ENCODE results near the gene ANXA6. TPM values are rescaled to one million over a fixed set of nuclear protein-coding genes. Genes with fewer than 3 reads are reported as not detected.

Gene ANXA6
- total RNA-seq, 2 donors from 2014 or later: 328 to 430 TPM

- intact Hi-C loops (cut with DNase I): loop anchor here in 1 of 2 donors (5.0 kb wide), 1 partner anchor 1741 kb away; no protein-coding TSS in a partner anchor
- DNase-seq (ENCODE audit: low spot score): no peak
Observed at GRCh38 chr5:151077967-151078366, 79.6 kb downstream of the ANXA6 start.

DNA sequence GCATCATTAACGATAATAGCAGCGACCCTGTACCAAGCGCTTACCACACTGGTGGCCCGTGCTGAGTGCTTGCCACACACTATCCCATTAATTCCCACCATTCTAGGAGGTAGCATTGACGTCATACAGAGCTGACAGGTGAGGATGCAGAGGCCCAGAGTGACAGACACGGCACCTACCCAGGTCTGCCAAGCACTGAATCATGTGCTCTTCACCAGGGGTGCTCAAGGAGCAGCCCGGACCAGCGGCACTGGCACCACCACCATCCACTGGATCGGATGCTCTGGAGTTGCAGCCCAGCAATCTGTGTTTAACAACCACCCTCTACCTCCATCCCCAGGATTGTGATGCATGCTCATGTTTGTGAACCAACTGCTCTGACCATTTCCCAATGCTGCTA, 80.2 kb downstream of the ANXA6 start:
- intact Hi-C loops (cut with DNase I): loop anchor here in 1 of 2 donors (5.0 kb wide), 1 partner anchor 1740 kb away; no protein-coding TSS in a partner anchor
- no peak for DNase-seq (ENCODE audit: low spot score)

GRCh38 chr5:151076616-151077015, 81.0 kb downstream of the ANXA6 start:
- intact Hi-C loops (cut with DNase I): loop anchor here in 1 of 2 donors (5.0 kb wide), 1 partner anchor 1739 kb away; no protein-coding TSS in a partner anchor
- DNase-seq (ENCODE audit: low spot score): no peak

DNA sequence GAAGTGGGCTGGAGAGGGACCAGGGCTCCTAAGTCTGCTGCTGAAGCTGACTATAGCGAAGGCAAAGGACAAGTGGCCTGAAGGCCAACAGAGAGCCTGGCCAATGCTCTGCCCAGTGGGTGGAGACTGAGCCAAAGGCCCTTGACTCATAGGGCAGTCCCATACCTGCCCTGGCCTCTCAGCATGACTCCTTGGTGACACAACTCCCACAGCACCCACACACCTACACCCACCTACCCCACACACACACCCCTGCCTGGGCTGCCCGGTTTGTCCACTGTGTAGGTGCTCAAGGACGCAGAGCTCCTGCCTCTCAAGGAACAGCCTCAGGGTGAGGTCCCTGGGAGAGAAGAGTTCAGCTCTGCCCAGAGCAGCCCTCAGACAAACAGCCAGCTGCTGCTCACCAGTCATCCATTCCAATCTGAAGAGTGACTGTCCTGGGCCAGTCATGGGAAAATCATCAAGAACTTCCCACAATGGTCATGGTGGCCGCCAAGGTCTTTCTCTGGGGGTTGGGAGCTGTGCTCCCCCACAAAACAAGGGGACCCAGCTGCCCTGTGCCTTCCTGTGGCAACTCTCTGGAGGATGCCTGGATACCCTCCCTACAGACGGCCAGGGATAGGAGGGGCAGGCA, 81.8 kb downstream of the ANXA6 start:
- DNase-seq (ENCODE audit: low spot score): no peak
- intact Hi-C loops (cut with DNase I): loop anchor here in 1 of 2 donors (5.0 kb wide), 1 partner anchor 1739 kb away; no protein-coding TSS in a partner anchor

- intact Hi-C loops (cut with DNase I): no loop called here
- DNase-seq (ENCODE audit: low spot score): no peak
Observed at GRCh38 chr5:151074557-151074956, 83.0 kb downstream of the ANXA6 start.

DNA sequence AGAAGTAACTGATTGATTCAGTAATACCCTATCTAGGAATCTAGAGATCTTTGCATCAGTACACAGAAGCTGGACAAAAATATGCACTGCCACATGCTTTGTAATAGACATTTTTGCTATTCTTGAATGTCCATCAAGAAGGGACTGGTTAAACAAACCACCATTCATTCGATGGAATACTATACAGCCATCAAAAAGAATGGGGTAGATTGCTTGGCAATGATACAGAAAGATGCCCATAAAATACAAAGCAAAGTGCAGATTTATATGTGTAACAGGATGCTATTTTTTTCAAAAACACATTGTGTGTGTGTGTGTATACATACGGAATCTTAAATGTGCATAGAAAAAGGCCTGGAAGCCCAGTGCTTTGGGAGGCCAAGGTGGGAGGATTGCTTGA, 84.3 kb downstream of the ANXA6 start:
- no peak for DNase-seq (ENCODE audit: low spot score)
- intact Hi-C loops (cut with DNase I): no loop called here

DNA sequence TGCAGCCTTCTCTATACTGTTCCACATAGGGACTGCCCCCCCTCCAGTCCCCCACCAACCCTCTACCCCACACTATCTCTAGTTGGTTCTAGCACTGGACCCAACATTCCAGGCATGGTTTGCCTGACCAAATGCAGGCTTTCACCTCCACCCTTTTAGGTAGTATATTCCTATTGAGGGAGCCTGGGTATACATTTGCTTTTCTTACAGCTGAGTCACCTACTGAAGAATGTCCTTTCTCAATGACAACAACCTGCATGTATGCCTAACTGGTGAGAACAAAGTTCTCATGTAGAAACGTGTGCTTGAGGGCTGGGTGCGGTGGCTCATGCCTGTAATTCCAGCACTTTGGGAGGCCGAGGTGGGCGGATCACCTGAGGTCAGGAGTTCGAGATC, 85.0 kb downstream of the ANXA6 start:
- no peak for DNase-seq (ENCODE audit: low spot score)
- intact Hi-C loops (cut with DNase I): no loop called here

DNA sequence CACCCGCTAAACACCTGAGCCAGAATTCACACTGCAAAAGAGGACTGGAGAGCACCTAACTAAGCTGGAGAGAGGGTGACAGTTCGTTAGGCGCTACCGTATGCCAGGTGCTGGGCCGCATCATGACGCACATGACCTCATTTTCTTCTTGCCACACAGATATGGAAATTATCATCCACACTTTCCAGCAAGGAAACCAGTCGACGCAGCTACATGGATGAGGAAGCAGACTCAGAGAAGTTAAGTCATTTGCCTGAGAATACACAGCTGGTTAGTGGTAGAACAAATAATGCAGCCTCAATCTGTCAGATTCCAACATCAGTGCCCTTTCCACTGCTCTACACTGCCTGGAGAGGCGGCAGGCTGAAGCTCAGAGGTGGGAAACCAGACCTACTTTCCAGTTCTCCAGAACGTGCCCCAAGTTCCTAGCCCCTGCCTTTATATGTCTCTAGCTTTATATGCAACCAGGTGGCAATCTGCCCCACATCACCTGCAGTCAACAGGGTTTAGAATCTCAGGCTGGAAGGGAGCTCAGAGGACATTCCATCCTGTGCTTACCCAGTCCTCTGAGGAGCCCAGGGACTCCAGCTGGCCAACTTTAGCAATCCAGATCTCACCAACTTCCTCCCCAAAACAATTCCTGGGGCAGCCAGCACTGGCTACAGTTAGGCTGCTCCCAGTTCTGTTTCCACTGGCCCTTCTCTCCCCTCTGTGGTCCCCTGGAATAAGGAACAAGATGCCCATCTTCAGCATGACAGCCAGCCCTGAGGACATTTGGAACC, 85.5 kb downstream of the ANXA6 start:
- DNase-seq (ENCODE audit: low spot score): no peak
- intact Hi-C loops (cut with DNase I): no loop called here

DNA sequence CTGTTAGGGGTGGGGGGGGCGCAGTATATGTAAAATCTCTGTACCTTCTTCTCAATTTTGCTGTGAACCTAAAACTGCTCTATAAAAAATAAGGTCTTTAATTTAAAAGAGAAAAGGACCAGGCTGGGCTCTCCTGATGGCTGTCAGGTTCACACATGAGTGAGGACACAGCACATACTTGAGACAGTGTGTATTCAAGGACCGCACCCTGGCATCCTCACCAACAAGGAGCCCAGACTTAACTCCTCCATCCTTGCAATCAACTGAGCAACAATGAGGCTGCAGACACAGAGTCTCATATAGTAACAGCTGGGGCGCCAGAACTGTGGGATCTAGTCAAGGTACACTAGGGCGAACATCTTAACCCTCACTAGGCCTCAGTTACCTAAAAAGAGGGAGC, 86.6 kb downstream of the ANXA6 start:
- intact Hi-C loops (cut with DNase I): no loop called here
- DNase-seq (ENCODE audit: low spot score): no peak

GRCh38 chr5:151070449-151070848, 87.1 kb downstream of the ANXA6 start:
- no peak for DNase-seq (ENCODE audit: low spot score)
- intact Hi-C loops (cut with DNase I): no loop called here

- no peak for DNase-seq (ENCODE audit: low spot score)
- intact Hi-C loops (cut with DNase I): no loop called here
Observed at GRCh38 chr5:151068433-151069197, 89.0 kb downstream of the ANXA6 start.

DNA sequence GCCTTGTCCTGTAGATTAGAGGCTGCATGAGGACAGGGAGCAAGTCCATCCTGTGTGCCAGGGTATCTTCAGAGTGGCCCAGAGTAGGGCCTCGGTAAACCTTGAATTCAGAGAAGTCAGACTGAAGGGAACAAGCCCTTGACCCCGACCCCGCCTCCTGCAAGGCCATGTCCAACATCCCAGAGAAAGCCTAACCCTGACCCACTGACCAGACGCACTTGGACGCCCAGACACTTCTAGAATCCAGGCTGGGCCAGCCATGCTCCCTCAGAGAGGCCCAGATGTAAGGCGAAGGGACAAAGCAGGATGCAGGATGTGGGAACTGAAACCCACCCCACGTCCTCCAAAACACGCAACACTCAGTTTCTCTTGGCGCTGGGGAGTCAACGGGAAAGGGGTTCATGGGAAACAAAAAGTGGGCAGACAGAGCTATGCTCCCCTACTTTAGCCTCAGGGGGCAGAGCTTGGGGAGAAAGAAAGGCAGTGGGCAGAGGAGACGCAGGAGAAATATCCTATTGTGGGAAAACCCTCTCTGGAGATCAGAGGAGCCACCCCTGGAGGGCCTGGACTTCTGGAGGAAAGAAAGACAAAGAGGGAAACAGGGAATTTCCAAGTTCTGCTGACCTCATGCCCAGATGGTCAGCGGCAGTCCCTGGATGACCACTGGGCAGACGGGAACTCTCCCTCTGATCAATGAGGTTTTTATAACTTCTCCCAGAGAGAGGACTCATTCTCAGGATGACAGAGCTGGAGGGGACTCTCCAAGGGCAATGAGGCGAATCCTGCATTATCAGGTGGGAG, 89.7 kb downstream of the ANXA6 start:
- intact Hi-C loops (cut with DNase I): loop anchor here in 1 of 2 donors (1.0 kb wide), 1 partner anchor 29 kb away; no protein-coding TSS in a partner anchor
- no peak for DNase-seq (ENCODE audit: low spot score)

GRCh38 chr5:151066920-151067319, 90.7 kb downstream of the ANXA6 start:
- intact Hi-C loops (cut with DNase I): loop anchor here in 1 of 2 donors (1.0 kb wide), 1 partner anchor 30 kb away; no protein-coding TSS in a partner anchor

DNA sequence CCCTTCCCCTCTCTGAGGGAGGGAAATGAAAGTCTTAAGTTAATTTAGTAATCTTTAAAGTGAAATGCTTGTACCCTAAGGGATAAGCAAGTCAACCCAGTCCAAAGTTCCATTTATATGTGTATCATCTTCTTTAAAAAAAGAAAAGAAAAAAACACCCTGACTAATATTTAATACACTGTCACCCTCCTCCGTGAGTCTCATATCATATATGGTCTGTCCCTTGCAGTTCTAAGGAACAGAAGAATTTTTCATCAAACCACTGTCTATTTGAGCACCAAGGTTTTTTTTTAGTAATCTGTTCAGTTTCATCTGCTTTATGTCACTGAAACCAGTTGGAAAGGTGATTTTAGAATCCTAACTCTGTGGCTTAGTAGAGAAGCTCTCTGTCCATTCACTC, 92.0 kb downstream of the ANXA6 start:
- no peak for DNase-seq (ENCODE audit: low spot score)
- intact Hi-C loops (cut with DNase I): no loop called here

More at GRCh38 chr5:151066920-151067319, 90.7 kb downstream of the ANXA6 start:
- no peak for DNase-seq (ENCODE audit: low spot score)

DNA sequence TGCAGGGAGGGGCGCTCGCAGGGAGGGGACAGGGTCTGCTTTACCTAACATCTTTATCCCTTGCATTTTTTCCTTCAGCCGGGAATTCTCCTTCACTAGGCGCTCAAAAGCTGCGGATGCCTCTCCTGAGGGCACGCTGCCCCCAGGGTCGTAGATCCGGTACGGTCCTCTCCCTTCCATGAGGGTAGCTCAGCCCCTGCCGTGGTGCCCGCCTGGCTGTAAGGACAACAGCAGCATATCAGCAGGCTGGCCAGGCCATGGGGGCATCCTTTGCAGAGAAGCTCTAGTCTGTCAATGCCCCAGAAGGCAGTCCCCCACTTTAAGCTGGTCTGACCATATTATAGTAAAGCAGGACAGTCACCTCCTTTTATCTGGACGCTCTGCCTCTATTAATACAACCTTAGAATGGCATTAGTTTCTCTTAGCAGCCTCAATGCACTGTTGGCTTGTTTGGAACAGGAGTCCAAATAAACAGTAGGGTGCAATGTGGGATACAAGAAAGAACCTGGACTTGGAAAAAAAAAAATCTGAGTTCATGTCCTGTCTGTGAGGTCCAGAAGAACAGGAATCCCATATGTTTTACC, 92.6 kb downstream of the ANXA6 start:
- intact Hi-C loops (cut with DNase I): no loop called here
- DNase-seq (ENCODE audit: low spot score): no peak

GRCh38 chr5:151063142-151063989, 94.2 kb downstream of the ANXA6 start:
- intact Hi-C loops (cut with DNase I): no loop called here
- DNase-seq (ENCODE audit: low spot score): no peak

GRCh38 chr5:151062405-151063141, 95.0 kb downstream of the ANXA6 start:
- intact Hi-C loops (cut with DNase I): no loop called here
- DNase-seq (ENCODE audit: low spot score): no peak

Data from posterior vena cava (tissue), 2 donors.